Fibroblast of mammary gland (primary cell): ENCODE results near the gene DDB1.

Experiments used
- DNase-seq: peaks from one replicate; pipeline ENCODE4 v3.0.0-alpha.2; 2010; ENCODE audit warnings: low read depth
- H3K4me3 ChIP-seq: 2 replicates; pipeline ENCODE4 v1.5.1; 2011; ENCODE audit warnings: low read depth, mild to moderate bottlenecking, low read length, moderate library complexity; ENCODE audit not compliant: control insufficient read depth
- CTCF ChIP-seq: conservative IDR thresholded peaks from 2 replicates; pipeline ENCODE4 v1.5.1; 2011; ENCODE audit warnings: low read depth, low read length, inconsistent platforms; ENCODE audit not compliant: control insufficient read depth, insufficient read depth

The DDB1 gene

GRCh38 chr11:61356706-61357105 is 23.8 kb upstream of the DDB1 start:
- TF ChIP-seq CTCF, result no peak
- DNase-seq, result no peak
- H3K4me3 ChIP-seq, result no peak overlapping the region

GRCh38 chr11:61354208-61354607 is 21.3 kb upstream of the DDB1 start:
- no peak overlapping the region for H3K4me3 ChIP-seq
- DNase-seq, result no peak
- TF ChIP-seq CTCF, result no peak

GRCh38 chr11:61353131-61354067 is 20.5 kb upstream of the DDB1 start:
- H3K4me3 ChIP-seq, result no peak overlapping the region
- no peak for TF ChIP-seq CTCF
- no peak for DNase-seq

- H3K4me3 ChIP-seq, result no peak overlapping the region
- DNase-seq, result no peak
- no peak for TF ChIP-seq CTCF
Measured at GRCh38 chr11:61352038-61352437, 19.1 kb upstream of the DDB1 start.

GRCh38 chr11:61350803-61351202 is 17.9 kb upstream of the DDB1 start:
- H3K4me3 ChIP-seq, result no peak overlapping the region
- no peak for DNase-seq
- no peak for TF ChIP-seq CTCF

GRCh38 chr11:61350336-61350735 is 17.4 kb upstream of the DDB1 start:
- no peak for DNase-seq
- no peak for TF ChIP-seq CTCF
- H3K4me3 ChIP-seq, result no peak overlapping the region
